Measurements from ENCODE around the gene CTAG2. TPM values are rescaled to one million over a fixed set of nuclear protein-coding genes. Genes with fewer than 3 reads are reported as not detected.

CTAG2 gene
- total and polyA plus RNA-seq, 2 donors (not counting 3 experiments of a cell fraction or from before 2014, with no cell fraction given) = not detected

GRCh38 chrX:154654925-154655324, 1.5 kb upstream of the CTAG2 start:
- no peaks in the 10 kb centered on the region for H3K36me3 ChIP-seq (ENCODE audit: control insufficient read depth in 2 of 2, extremely low read depth in 1 of 2, insufficient read depth in 2 of 2, low read length in 2 of 2)
- no peaks in the 10 kb centered on the region for H4K20me1 ChIP-seq (replicated peaks; ENCODE audit: control insufficient read depth, extremely low read depth, insufficient read depth, low read length)
- H3K4me3 ChIP-seq (replicated peaks in 1 of 3; ENCODE audit: insufficient read depth in 1 of 3, low read depth in 1 of 3, low read length in 3 of 3) = no peak overlapping the region
- H3K9me3 ChIP-seq (replicated peaks; ENCODE audit: control insufficient read depth, insufficient read depth, low read length) = no peaks in the 10 kb centered on the region
- H3K27me3 ChIP-seq (ENCODE audit: control insufficient read depth in 2 of 2, insufficient read depth in 2 of 2, low read length in 2 of 2) = no peaks in the 10 kb centered on the region
- H2AFZ ChIP-seq (ENCODE audit: low read depth, low read length) = no peak overlapping the region
- ChIA-PET CTCF (no interaction called here), POLR2A (no interaction called here)
- no peak for TF ChIP-seq MYC (IDR thresholded peaks at IDR 0.05; ENCODE audit: low read depth, low read length)
- no peak for TF ChIP-seq POLR2AphosphoS5 (IDR thresholded peaks at IDR 0.05; ENCODE audit: insufficient read depth, low read depth, low read length)
- no peak for TF ChIP-seq JUN (IDR thresholded peaks at IDR 0.05; ENCODE audit: borderline replicate concordance, insufficient read depth, insufficient read length, low read depth)
- TF ChIP-seq, protein P1, sequence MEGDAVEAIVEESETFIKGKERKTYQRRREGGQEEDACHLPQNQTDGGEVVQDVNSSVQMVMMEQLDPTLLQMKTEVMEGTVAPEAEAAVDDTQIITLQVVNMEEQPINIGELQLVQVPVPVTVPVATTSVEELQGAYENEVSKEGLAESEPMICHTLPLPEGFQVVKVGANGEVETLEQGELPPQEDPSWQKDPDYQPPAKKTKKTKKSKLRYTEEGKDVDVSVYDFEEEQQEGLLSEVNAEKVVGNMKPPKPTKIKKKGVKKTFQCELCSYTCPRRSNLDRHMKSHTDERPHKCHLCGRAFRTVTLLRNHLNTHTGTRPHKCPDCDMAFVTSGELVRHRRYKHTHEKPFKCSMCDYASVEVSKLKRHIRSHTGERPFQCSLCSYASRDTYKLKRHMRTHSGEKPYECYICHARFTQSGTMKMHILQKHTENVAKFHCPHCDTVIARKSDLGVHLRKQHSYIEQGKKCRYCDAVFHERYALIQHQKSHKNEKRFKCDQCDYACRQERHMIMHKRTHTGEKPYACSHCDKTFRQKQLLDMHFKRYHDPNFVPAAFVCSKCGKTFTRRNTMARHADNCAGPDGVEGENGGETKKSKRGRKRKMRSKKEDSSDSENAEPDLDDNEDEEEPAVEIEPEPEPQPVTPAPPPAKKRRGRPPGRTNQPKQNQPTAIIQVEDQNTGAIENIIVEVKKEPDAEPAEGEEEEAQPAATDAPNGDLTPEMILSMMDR (IDR thresholded peaks at IDR 0.05; ENCODE audit: extremely low read depth in 1 of 2, insufficient read depth in 1 of 2, low read depth in 1 of 2, low read length in 2 of 2) = no peak
- no peak for TF ChIP-seq EZH2 (IDR thresholded peaks at IDR 0.05; ENCODE audit: borderline replicate concordance, low read depth, low read length, severe bottlenecking)
- TF ChIP-seq POLR2A (IDR thresholded peaks at IDR 0.05; ENCODE audit: low read depth, low read length) = no peak
- TF ChIP-seq GATA2 (IDR thresholded peaks at IDR 0.05; ENCODE audit: insufficient read depth, insufficient read length, low read depth, low read length) = no peak
- TF ChIP-seq, protein P2, sequence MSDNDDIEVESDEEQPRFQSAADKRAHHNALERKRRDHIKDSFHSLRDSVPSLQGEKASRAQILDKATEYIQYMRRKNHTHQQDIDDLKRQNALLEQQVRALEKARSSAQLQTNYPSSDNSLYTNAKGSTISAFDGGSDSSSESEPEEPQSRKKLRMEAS (IDR thresholded peaks at IDR 0.05; ENCODE audit: insufficient read depth, insufficient read length) = no peak
- no peak for TF ChIP-seq FOS (IDR thresholded peaks at IDR 0.05; ENCODE audit: borderline replicate concordance, insufficient read depth, low read length)
- no peak for DNase-seq (ENCODE audit: low read depth, low spot score)
- H3K4me2 ChIP-seq (ENCODE audit: insufficient read depth, low read length) = no peak overlapping the region
- H3K27ac ChIP-seq (ENCODE audit: insufficient read depth, low read depth, low read length) = no peak overlapping the region
- dilution Hi-C loops (cut with MboI; ENCODE audit: extremely low pct_ligation_motif_present, low sequenced_read_pairs) = no loop called here
- intact Hi-C loops (cut with micrococcal nuclease) = no loop called here
- H3K79me2 ChIP-seq (ENCODE audit: control insufficient read depth, insufficient read depth, low read length) = no peaks in the 10 kb centered on the region
- no peak overlapping the region for H3K9ac ChIP-seq (replicated peaks; ENCODE audit: extremely low read depth, insufficient read depth, low read length)
- no peak for FAIRE-seq
- peaks cover 3% of the 10 kb centered on the region for H3K4me1 ChIP-seq (ENCODE audit: control insufficient read depth, extremely low read depth, insufficient read depth, low read length)
- H3K9me1 ChIP-seq (replicated peaks; ENCODE audit: control insufficient read depth, extremely low read depth, insufficient read depth, low read length) = no peaks in the 10 kb centered on the region
- BruUV-seq (replicated peaks) = no TSS peak
